ENCODE data around the gene RMDN3.

The RMDN3 gene

GRCh38 chr15:40771242-40771641, 16.2 kb upstream of the RMDN3 start:
- DNase-seq: no peak

DNA sequence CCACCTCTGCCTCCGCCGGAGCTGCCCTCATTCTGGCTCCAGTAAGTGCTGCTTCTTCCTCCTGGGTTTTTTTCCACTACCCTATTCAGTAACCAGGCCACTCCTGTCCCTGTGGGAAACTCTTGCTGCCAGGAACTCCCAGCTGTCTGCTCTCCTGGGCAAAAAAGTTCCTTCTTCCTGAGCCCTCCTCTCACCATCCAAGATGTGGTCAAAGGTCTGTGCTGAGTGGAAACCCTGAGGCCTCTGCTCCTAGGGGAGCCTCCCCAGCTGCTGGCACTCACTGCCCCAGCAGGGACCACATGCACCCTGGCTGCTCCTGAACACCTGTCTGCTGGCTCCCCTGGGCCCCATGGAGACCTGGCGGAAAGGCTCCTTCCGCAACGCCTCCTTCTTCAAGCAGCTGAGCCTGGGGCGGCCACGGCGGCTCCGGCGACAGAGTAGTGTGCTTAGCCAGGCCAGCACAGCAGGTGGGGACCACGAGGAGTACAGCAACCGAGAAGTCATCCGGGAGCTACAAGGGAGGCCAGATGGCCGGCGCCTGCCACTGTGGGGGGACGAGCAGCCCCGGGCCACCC, 15.2 kb upstream of the RMDN3 start:
- peak; percentile 20 for DNase-seq

GRCh38 chr15:40769274-40770146, 14.5 kb upstream of the RMDN3 start, which contains the start of gene C15orf62:
Gene C15orf62, plus strand, starts transcription at chr15:40769980. Its CDS starts 516 bp downstream, at chr15:40770496.
- DNase-seq: peak; percentile 22

- DNase-seq: no peak
Observed at GRCh38 chr15:40768521-40769273, 13.6 kb upstream of the RMDN3 start.

GRCh38 chr15:40767838-40768500, 12.9 kb upstream of the RMDN3 start:
- no peak for DNase-seq

GRCh38 chr15:40766906-40767837, 12.1 kb upstream of the RMDN3 start:
- peak; percentile 29 for DNase-seq

DNA sequence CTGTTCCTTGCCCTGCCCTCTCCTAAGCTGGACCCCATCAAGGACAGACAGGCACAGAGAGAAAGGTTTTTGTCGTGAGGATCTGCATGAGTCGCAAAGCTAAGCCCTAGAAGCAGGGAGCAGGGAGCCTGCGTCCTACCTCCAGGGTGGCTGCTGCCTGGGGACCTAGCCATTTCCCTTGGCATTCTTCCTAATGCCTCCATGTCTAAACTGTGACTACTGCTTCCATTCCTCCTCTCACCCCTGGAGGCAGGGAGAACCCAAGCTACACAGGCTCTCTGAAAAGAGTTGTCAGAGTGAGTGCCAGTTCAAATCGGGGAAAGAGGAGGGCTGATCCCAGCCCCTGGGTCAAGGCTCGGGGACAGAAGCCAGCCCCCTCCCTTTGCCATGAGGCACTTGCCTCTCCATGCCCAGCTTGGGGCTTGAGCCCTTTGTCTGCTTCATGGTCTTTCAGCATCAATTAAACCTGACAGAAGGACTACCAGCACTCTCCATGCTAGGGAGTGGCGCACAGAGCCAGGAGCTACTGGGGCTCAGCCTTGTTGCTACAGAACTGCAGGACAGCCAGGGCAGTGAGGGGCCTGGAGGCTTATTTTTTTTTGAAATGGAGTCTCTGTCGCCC, 11.3 kb upstream of the RMDN3 start:
- DNase-seq: no peak

DNA sequence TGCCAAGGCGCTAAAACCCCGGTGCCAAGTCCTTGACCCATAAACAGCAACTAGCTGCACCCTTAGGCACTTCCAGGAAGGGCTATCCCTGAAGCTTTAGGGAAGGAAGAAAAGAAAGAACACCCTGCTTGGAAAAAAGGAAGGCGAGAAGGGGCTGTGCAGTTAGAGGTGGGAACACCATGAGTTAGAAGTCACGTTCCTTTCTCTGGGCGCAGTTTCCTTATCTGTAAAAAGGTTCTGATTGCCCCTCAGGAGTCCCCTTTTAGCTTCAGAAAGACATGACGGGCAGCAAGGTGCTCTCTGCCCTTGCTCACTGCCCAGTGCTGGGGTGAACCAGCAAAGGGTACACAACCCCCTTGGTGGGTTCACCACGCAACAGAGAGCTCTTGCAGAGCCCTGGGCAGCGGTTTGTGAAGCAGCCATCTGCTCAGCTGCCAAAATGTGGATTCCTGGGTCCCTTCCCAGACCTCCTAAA, 9.6 kb upstream of the RMDN3 start:
- DNase-seq: no peak

- no peak for DNase-seq
Observed at GRCh38 chr15:40763801-40764628, 9.0 kb upstream of the RMDN3 start, which contains the start of gene GCHFR. Gene GCHFR, plus strand, starts transcription at chr15:40764068. Its CDS starts 113 bp downstream, at chr15:40764181.

DNA sequence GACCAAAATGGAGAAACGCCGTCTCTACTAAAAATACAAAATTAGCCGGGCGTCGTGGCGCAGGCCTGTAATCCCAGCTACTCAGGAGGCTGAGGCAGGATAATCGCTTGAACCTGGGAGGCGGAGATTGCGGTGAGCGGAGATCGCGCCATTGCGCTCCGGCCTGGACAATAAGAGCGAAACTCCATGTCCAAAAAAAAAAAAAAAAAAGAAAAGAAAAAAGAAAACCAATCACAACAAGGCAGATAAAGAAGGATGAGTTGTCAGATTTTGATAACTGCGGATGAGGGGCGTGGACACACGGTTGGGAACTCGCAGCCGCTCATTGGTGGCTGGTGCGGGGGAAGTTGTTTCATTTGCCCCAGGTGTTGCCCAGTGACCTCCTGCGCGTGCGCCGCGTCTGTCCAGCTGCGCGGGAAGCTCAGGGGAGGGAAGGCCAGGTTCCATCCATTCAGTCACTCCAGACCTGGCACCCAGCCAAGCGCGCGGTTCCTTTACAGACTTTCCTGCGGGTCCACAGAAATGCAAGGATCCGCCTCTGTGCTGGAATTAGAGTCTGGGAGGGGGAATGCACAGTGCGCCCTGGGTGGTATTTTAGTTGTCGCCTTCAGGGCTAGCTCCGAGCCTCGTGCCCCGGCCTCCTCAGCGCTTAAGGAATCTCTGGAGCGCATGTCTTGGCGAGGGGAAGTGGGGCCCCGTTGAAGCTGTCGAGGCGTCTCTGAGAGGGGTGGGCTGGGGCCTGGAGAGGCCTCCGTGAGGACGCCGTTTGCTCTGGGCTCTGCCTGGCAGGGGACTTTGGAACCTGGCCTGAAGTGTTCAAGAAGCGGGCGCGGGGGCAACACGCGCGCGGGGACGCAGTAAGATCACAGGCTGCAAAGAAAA, 8.1 kb upstream of the RMDN3 start:
- DNase-seq: no peak

DNA sequence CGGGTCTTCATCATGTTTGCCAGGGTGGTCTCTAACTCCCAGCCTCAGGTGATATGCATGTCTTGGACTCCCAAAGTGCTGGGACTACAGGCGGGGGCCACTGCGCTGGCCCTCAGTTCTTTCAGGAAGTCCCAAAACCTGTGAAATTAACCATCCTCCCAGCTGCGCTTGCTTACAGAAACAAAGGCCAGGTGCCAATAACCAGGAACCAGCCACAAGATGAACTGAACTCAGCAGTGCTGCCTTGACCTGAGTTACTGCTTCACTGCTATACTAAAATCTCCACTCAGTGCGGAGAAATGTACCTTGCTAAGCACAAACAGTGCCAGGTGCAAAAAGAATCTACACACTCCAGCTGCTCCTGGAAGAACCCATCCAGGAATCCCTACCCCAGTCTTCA, 4.9 kb upstream of the RMDN3 start:
- DNase-seq: no peak

GRCh38 chr15:40756938-40757337, 1.9 kb upstream of the RMDN3 start:
- peak; percentile 90 for DNase-seq

DNA sequence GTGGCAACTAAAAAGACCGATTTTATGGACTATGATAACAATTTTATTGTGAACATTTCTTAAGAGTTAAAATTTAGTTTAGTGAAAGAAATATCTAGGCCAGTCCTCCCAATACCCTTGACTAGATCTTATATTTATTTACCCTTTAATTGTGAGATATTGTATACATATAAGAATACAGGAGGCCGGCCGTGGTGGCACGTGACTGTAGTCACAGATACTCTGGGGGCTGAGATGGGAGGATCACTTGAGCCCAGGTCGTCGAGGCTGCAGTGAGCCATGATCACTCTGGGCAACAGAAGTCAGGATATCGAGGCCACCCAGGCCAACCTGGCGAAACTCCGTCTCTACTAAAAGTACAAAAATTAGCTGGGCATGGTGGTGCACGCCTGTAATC, 756 bp upstream of the RMDN3 start:
- peak; percentile 30 for DNase-seq

GRCh38 chr15:40754574-40754882, 526 bp downstream of the RMDN3 start:
- DNase-seq: no peak

DNA sequence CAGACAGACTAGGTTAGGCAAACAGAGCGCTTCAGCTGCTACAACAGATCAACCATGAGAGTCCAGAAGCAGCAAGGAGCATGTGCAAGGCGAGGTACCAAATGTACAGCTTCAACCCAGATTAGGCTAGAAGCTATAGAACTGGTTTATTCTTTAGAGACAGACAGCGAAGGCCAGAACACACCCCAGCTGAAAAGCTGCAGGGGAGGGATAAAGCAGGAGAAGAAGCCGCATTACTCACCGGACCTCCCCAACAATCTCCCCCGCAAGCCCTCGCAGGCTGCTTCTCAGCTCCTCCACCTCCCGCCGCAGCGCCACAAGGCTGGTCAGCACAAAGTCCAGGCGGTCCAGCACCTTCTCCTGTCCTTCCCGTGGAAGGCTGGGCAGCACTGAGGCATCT, 3.3 kb downstream of the RMDN3 start:
- DNase-seq: no peak

- no peak for DNase-seq
Observed at GRCh38 chr15:40750885-40751284, 4.2 kb downstream of the RMDN3 start.

GRCh38 chr15:40749151-40749630, 5.9 kb downstream of the RMDN3 start:
- DNase-seq: no peak

GRCh38 chr15:40747685-40748631, 7.1 kb downstream of the RMDN3 start:
- no peak for DNase-seq

Measured in NCI-H2227 treated with DMSO at 0.1 percent for 48 hours (cell line).